ENCODE data around the gene EIF5.

Gene EIF5

GRCh38 chr14:103333754-103334643 is at the start of gene EIF5 (continued):
- 0 out of 2 replicates have a peak, but pooled peaks have one; percentile 20 for TF ChIP-seq ZNF221 (tag by site-specific recombination; IDR thresholded peaks at IDR 0.05; ENCODE audit: borderline replicate concordance)
- no peak for TF ChIP-seq ZNF292 (tag by site-specific recombination; IDR thresholded peaks at IDR 0.05; ENCODE audit: borderline replicate concordance, low read depth)
- no peak for TF ChIP-seq ZNF140 (tag by site-specific recombination; IDR thresholded peaks at IDR 0.05)
- 0 out of 2 replicates have a peak, but pooled peaks have one; percentile 28 for TF ChIP-seq ZNF580 (tag by site-specific recombination; IDR thresholded peaks at IDR 0.05)
- TF ChIP-seq ZBTB10 (tag by site-specific recombination; IDR thresholded peaks at IDR 0.05) = peak; percentile 97
- peak; percentile 69; the same call in 1 of the 2 replicates for TF ChIP-seq ZNF561 (tag by site-specific recombination; IDR thresholded peaks at IDR 0.05; ENCODE audit: borderline replicate concordance)
- TF ChIP-seq SP3 (tag by site-specific recombination; IDR thresholded peaks at IDR 0.05) = peak; percentile 94
- 0 out of 2 replicates have a peak, but pooled peaks have one; percentile 19 for TF ChIP-seq ZBTB21 (tag by site-specific recombination; IDR thresholded peaks at IDR 0.05)
- no peak for TF ChIP-seq ZNF146 (tag by site-specific recombination; IDR thresholded peaks at IDR 0.05)
- no peak for TF ChIP-seq ZNF48 (tag by site-specific recombination; IDR thresholded peaks at IDR 0.05)
- peak; percentile 98 for TF ChIP-seq ZNF76 (tag by site-specific recombination; IDR thresholded peaks at IDR 0.05; ENCODE audit: borderline replicate concordance, low read depth)
- TF ChIP-seq ZNF394 (tag by site-specific recombination; IDR thresholded peaks at IDR 0.05; ENCODE audit: borderline replicate concordance) = no peak
- peak; percentile 38; the same call in 1 of the 2 replicates for TF ChIP-seq ZBTB6 (tag by site-specific recombination; IDR thresholded peaks at IDR 0.05)
- TF ChIP-seq ZNF175 (tag by site-specific recombination; IDR thresholded peaks at IDR 0.05) = no peak
- no peak for TF ChIP-seq HOXD13 (CRISPR knock-in tag; IDR thresholded peaks at IDR 0.05; ENCODE audit: borderline replicate concordance)
- 0 out of 2 replicates have a peak, but pooled peaks have one; percentile 30 for TF ChIP-seq ZNF169 (tag by site-specific recombination; IDR thresholded peaks at IDR 0.05)
- 0 out of 2 replicates have a peak, but pooled peaks have one; percentile 28 for TF ChIP-seq ZFP37 (tag by site-specific recombination; IDR thresholded peaks at IDR 0.05)
- peak; percentile 33 for TF ChIP-seq ZNF660 (tag by site-specific recombination; IDR thresholded peaks at IDR 0.05)
- 0 out of 2 replicates have a peak, but pooled peaks have one; percentile 45 for TF ChIP-seq ZNF843 (tag by site-specific recombination; IDR thresholded peaks at IDR 0.05)
- no peak for TF ChIP-seq ZNF112 (tag by site-specific recombination; IDR thresholded peaks at IDR 0.05)
- TF ChIP-seq ZNF658 (tag by site-specific recombination; IDR thresholded peaks at IDR 0.05) = no peak
- 0 out of 2 replicates have a peak, but pooled peaks have one; percentile 16 for TF ChIP-seq ZBTB44 (tag by site-specific recombination; IDR thresholded peaks at IDR 0.05)
- TF ChIP-seq MEIS1 (CRISPR knock-in tag; IDR thresholded peaks at IDR 0.05; ENCODE audit: borderline replicate concordance) = no peak
- peak; percentile 81 for TF ChIP-seq SP7 (tag by site-specific recombination; IDR thresholded peaks at IDR 0.05)
- no peak; the same call in 1 of the 2 replicates for TF ChIP-seq BCL6B (tag by site-specific recombination; IDR thresholded peaks at IDR 0.05)
- TF ChIP-seq ZNF747 (tag by site-specific recombination; IDR thresholded peaks at IDR 0.05) = no peak
- no peak for TF ChIP-seq ZFP41 (tag by site-specific recombination; IDR thresholded peaks at IDR 0.05; ENCODE audit: borderline replicate concordance)
- TF ChIP-seq ZSCAN23 (tag by site-specific recombination; IDR thresholded peaks at IDR 0.05) = 0 out of 2 replicates have a peak, but pooled peaks have one; percentile 59
- peak; percentile 86 for TF ChIP-seq ZBTB26 (tag by site-specific recombination; optimal IDR thresholded peaks at IDR 0.05)
